T-cell (primary cell): Measurements from ENCODE around the gene AEN. TPM values are rescaled to one million over a fixed set of nuclear protein-coding genes. Genes with fewer than 3 reads are reported as not detected.

Experiments
- ATAC-seq, 4 experiments: fragments of 200-7000 bp in 3 of 4; fragments of 150-1000 bp in 1 of 4; cut with Tn5 transposase; replicated peaks in 1 of 4; 1 replicate in 3 of 4; 2 replicates in 1 of 4; pipeline ENCODE4 v1.10.0; 2021; ENCODE audit warnings: moderate library complexity in 3 of 4, mild to moderate bottlenecking in 2 of 4, moderate number of reproducible peaks in 1 of 4
- CTCF ChIA-PET, 2 donors: fragments of 300-600 bp; sonication (Branson Sonifier 250); formaldehyde crosslinking; loops; one replicate each; lab custom pipeline; 2022; ENCODE audit warnings: antibody characterized with exemption in 2 of 2; lab: Charles Lee
- POLR2A ChIA-PET, 2 donors: fragments of 300-600 bp; sonication (Branson Sonifier 250); formaldehyde crosslinking; loops; one replicate each; lab custom pipeline; 2022; ENCODE audit warnings: antibody characterized with exemption in 2 of 2; lab: Charles Lee
- DNase-seq, 35 experiments: peaks; one replicate each; pipeline versions ENCODE4 v3.0.0 to v3.0.0-alpha.2; 2013 to 2023
- H3K27ac ChIP-seq: one replicate; pipeline ENCODE4 v1.5.1; 2013; ENCODE audit warnings: low read length
- H3K27me3 ChIP-seq, 2 experiments: replicated peaks in 1 of 2; 1 replicate in 1 of 2; 2 replicates in 1 of 2; pipeline versions ENCODE4 v1.6.1 to v1.7.0; 2013; ENCODE audit warnings: low read length in 1 of 2, mixed read lengths in 1 of 2; ENCODE audit not compliant: control insufficient read depth in 2 of 2, insufficient read depth in 2 of 2; ENCODE audit errors: extremely low read depth in 1 of 2
- H3K36me3 ChIP-seq, 2 donors: 1 replicate in 1 of 2; 2 replicates in 1 of 2; pipeline versions ENCODE4 v1.6.1 to v1.7.0; 2013; ENCODE audit warnings: low read length in 1 of 2; ENCODE audit not compliant: control insufficient read depth in 2 of 2, insufficient read depth in 1 of 2; ENCODE audit errors: extremely low read depth in 1 of 2
- H3K4me1 ChIP-seq, 2 experiments: 1 replicate in 1 of 2; 2 replicates in 1 of 2; pipeline versions ENCODE4 v1.6.1 to v1.7.0; 2013; ENCODE audit warnings: low read length in 2 of 2, mixed read lengths in 1 of 2; ENCODE audit not compliant: insufficient read depth in 2 of 2, control insufficient read depth in 1 of 2; ENCODE audit errors: extremely low read depth in 1 of 2
- H3K4me3 ChIP-seq, 2 donors: 1 replicate in 1 of 2; 2 replicates in 1 of 2; pipeline versions ENCODE4 v1.5.1 to v1.7.0; 2013; ENCODE audit warnings: mild to moderate bottlenecking in 2 of 2, low read length in 1 of 2, moderate library complexity in 1 of 2; ENCODE audit not compliant: control insufficient read depth in 1 of 2; ENCODE audit errors: extremely low read depth in 1 of 2
- H3K9me3 ChIP-seq: 2 replicates; pipeline ENCODE4 v1.7.0; 2013
- H3K27ac Mint-ChIP-seq, 2 donors: one replicate each; pipeline ENCODE4 v1.8.0; 2020 to 2021; ENCODE audit warnings: mild to moderate bottlenecking in 2 of 2, mixed read lengths in 2 of 2
- H3K27me3 Mint-ChIP-seq, 2 donors: one replicate each; pipeline ENCODE4 v1.8.0; 2021 to 2022; ENCODE audit warnings: mixed read lengths in 2 of 2
- H3K36me3 Mint-ChIP-seq: one replicate; pipeline ENCODE4 v1.8.0; 2021; ENCODE audit warnings: mixed read lengths
- H3K4me1 Mint-ChIP-seq, 3 donors: one replicate each; pipeline ENCODE4 v1.8.0; 2020 to 2022; ENCODE audit warnings: mixed read lengths in 3 of 3, mild to moderate bottlenecking in 1 of 3
- H3K4me3 Mint-ChIP-seq, 3 donors: one replicate each; pipeline ENCODE4 v1.8.0; 2020 to 2022; ENCODE audit warnings: mild to moderate bottlenecking in 3 of 3, mixed read lengths in 3 of 3, moderate library complexity in 3 of 3
- H3K9me3 Mint-ChIP-seq, 3 donors: one replicate each; pipeline ENCODE4 v1.8.0; 2020 to 2022; ENCODE audit warnings: mixed read lengths in 3 of 3
- WGBS: methylation state at CpG from one replicate; pipeline ENCODE4 v1.1.5; 2013; ENCODE audit warnings: missing lambda C conversion rate; ENCODE audit not compliant: insufficient coverage; 5-methylcytosine and 5-hydroxymethylcytosine counted together
- total RNA-seq, 35 experiments: library from RNA in 6 of 35; stranded (reverse) in 6 of 35; fragments of 120-200 nt in 1 of 35; gene quantifications; one replicate each; pipeline versions ENCODE4 v1.2.1 to v1.2.4 and lab custom pipeline; 2013 to 2026

Gene AEN
- total RNA-seq, 5 donors from 2014 or later (not counting 1 experiment from before 2014, with no cell fraction given): 31.1 to 69.2 (median 51.5) TPM

GRCh38 chr15:88610701-88611231 is 10.4 kb upstream of the AEN start:
- no peaks in the 10 kb centered on the region for H3K9me3 Mint-ChIP-seq
- peaks cover 4 to 6% (median 5%) of the 10 kb centered on the region in 3 donors for H3K4me1 Mint-ChIP-seq
- ChIA-PET POLR2A (no interaction called here), CTCF (no interaction called here)
- H3K27me3 Mint-ChIP-seq: peaks cover 60 to 67% of the 10 kb centered on the region in 2 donors
- Histone ChIP-seq H3K27ac (no peak overlapping the region), H3K36me3 (no peaks in the 10 kb centered on the region), H3K4me1 (peaks cover 2 to 3% of the 10 kb centered on the region in 2 experiments), H3K27me3 (peaks cover 19 to 46% of the 10 kb centered on the region in 2 experiments), H3K4me3 (no peak overlapping the region), H3K9me3 (no peaks in the 10 kb centered on the region)
- H3K4me3 Mint-ChIP-seq: no peak overlapping the region
- H3K36me3 Mint-ChIP-seq: peaks cover 7% of the 10 kb centered on the region
- DNase-seq (no peak), ATAC-seq (no peak)
- 23% methylated on average over 4 of the region's 4 CpGs for WGBS
- H3K27ac Mint-ChIP-seq: no peak overlapping the region

- ChIA-PET POLR2A (no interaction called here), CTCF (interaction anchor here in 1 of 2 donors (0.6 kb wide), 1 partner anchor 282 kb away, joined by 3 read pairs; no protein-coding TSS in a partner anchor)
- Histone ChIP-seq H3K36me3 (no peaks in the 10 kb centered on the region), H3K4me3 (no peak overlapping the region), H3K27me3 (peaks cover 7 to 36% of the 10 kb centered on the region in 2 experiments), H3K9me3 (no peaks in the 10 kb centered on the region), H3K4me1 (no peaks in the 10 kb centered on the region), H3K27ac (no peak overlapping the region)
- H3K4me3 Mint-ChIP-seq: no peak overlapping the region
- peaks cover 46 to 54% of the 10 kb centered on the region in 2 donors for H3K27me3 Mint-ChIP-seq
- WGBS: 89% methylated on average over 7 of the region's 7 CpGs
- ATAC-seq (no peak), DNase-seq (no peak)
- no peak overlapping the region for H3K27ac Mint-ChIP-seq
- no peaks in the 10 kb centered on the region for H3K4me1 Mint-ChIP-seq
- H3K9me3 Mint-ChIP-seq: no peaks in the 10 kb centered on the region
- H3K36me3 Mint-ChIP-seq: peaks cover 7% of the 10 kb centered on the region
Measured at GRCh38 chr15:88612186-88612796, 8.8 kb upstream of the AEN start.

- Mint-ChIP-seq H3K4me1 (no peaks in the 10 kb centered on the region), H3K4me3 (no peak overlapping the region), H3K27ac (no peak overlapping the region), H3K36me3 (peaks cover 7% of the 10 kb centered on the region), H3K27me3 (peaks cover 38 to 46% of the 10 kb centered on the region in 2 donors), H3K9me3 (no peaks in the 10 kb centered on the region)
- ChIA-PET CTCF (no interaction called here), POLR2A (no interaction called here)
- DNase-seq (no peak), ATAC-seq (no peak)
- Histone ChIP-seq H3K27me3 (peaks cover 4 to 36% of the 10 kb centered on the region in 2 experiments), H3K4me1 (no peaks in the 10 kb centered on the region), H3K9me3 (no peaks in the 10 kb centered on the region), H3K27ac (no peak overlapping the region), H3K36me3 (no peaks in the 10 kb centered on the region), H3K4me3 (no peak overlapping the region)
- 100% methylated on average over 1 of the region's 7 CpGs for WGBS
Measured at GRCh38 chr15:88613074-88613944, 7.8 kb upstream of the AEN start.

GRCh38 chr15:88615303-88616107 is 5.6 kb upstream of the AEN start:
- Histone ChIP-seq H3K27ac (no peak overlapping the region), H3K27me3 (peaks cover 0 to 31% of the 10 kb centered on the region in 2 experiments), H3K36me3 (no peaks in the 10 kb centered on the region), H3K9me3 (no peaks in the 10 kb centered on the region), H3K4me3 (no peak overlapping the region), H3K4me1 (no peaks in the 10 kb centered on the region)
- Mint-ChIP-seq H3K9me3 (no peaks in the 10 kb centered on the region), H3K4me3 (no peak overlapping the region), H3K4me1 (peaks cover 0 to under 1% (median 0%) of the 10 kb centered on the region in 3 donors), H3K27ac (no peak overlapping the region), H3K36me3 (no peaks in the 10 kb centered on the region), H3K27me3 (peaks cover 22 to 31% of the 10 kb centered on the region in 2 donors)
- no peak for DNase-seq
- CTCF ChIA-PET: interaction anchor here (0.5 to 0.6 kb wide), 2 partner anchors 146 to 163 kb away, joined by 4 to 5 read pairs; no protein-coding TSS in a partner anchor
- no peak for ATAC-seq
- POLR2A ChIA-PET: no interaction called here
- WGBS: 83% methylated on average over 7 of the region's 11 CpGs

DNA sequence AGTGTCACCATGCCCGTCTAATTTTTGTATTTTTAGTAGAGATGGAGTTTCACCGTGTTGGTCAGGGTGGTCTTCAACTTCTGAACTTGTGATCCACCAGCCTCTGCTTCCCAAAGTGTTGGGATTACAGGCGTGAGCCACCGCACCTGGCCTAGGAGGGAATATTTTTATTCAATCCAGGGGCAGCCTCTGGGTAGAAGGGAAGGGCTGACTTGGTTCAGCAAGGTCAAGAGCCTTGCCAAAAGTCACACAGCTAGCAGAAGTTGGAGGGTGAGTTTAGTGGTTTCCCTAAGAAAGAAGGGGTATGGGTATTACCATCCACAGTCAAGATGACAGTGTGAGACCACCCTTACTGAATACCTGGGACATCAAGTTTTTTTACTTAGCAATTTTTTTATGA is 4.9 kb upstream of the AEN start:
- POLR2A ChIA-PET: no interaction called here
- Mint-ChIP-seq H3K4me3 (no peak overlapping the region), H3K36me3 (no peaks in the 10 kb centered on the region), H3K27me3 (peaks cover 16 to 23% of the 10 kb centered on the region in 2 donors), H3K4me1 (peaks cover 5 to 7% (median 6%) of the 10 kb centered on the region in 3 donors), H3K9me3 (no peaks in the 10 kb centered on the region), H3K27ac (no peak overlapping the region)
- Histone ChIP-seq H3K27me3 (peaks cover 0 to 24% of the 10 kb centered on the region in 2 experiments), H3K4me3 (no peak overlapping the region), H3K27ac (no peak overlapping the region), H3K36me3 (no peaks in the 10 kb centered on the region), H3K4me1 (peaks cover 0 to 5% of the 10 kb centered on the region in 2 experiments), H3K9me3 (no peaks in the 10 kb centered on the region)
- CTCF ChIA-PET: interaction anchor here in 1 of 2 donors (0.6 kb wide), 1 partner anchor 145 kb away, joined by 4 read pairs; no protein-coding TSS in a partner anchor
- WGBS: 92% methylated on average over 2 of the region's 4 CpGs
- ATAC-seq (no peak), DNase-seq (no peak)
